Mammary epithelial cell (primary cell): ENCODE results near the gene RPLP1.

Source experiments
- EZH2 ChIP-seq: IDR thresholded peaks from 2 replicates; pipeline ENCODE4 v1.6.1; 2012; ENCODE audit warnings: low read length, inconsistent platforms, borderline replicate concordance
- TF ChIP-seq, protein P1 (sequence below), 2 donors: IDR thresholded peaks in 1 of 2; conservative IDR thresholded peaks in 1 of 2; 2 replicates each; pipeline ENCODE4 v1.5.1; 2011 to 2012; ENCODE audit warnings: inconsistent platforms in 2 of 2, low read length in 2 of 2, mild to moderate bottlenecking in 2 of 2, control low read depth in 1 of 2, low read depth in 1 of 2; ENCODE audit not compliant: insufficient read depth in 1 of 2; ENCODE audit errors: extremely low read depth in 1 of 2

- TF ChIP-seq, protein P1, sequence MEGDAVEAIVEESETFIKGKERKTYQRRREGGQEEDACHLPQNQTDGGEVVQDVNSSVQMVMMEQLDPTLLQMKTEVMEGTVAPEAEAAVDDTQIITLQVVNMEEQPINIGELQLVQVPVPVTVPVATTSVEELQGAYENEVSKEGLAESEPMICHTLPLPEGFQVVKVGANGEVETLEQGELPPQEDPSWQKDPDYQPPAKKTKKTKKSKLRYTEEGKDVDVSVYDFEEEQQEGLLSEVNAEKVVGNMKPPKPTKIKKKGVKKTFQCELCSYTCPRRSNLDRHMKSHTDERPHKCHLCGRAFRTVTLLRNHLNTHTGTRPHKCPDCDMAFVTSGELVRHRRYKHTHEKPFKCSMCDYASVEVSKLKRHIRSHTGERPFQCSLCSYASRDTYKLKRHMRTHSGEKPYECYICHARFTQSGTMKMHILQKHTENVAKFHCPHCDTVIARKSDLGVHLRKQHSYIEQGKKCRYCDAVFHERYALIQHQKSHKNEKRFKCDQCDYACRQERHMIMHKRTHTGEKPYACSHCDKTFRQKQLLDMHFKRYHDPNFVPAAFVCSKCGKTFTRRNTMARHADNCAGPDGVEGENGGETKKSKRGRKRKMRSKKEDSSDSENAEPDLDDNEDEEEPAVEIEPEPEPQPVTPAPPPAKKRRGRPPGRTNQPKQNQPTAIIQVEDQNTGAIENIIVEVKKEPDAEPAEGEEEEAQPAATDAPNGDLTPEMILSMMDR (conservative IDR thresholded peaks at IDR 0.05 in 1 of 2, IDR thresholded peaks at IDR 0.05 in 1 of 2; ENCODE audit: extremely low read depth in 1 of 2, insufficient read depth in 1 of 2, low read depth in 1 of 2, low read length in 2 of 2), result no peak
- no peak for TF ChIP-seq EZH2
These were observed 15.9 kb downstream of the RPLP1 start for GRCh38 chr15:69468241-69469121.
